Measurements from ENCODE around the gene ODC1.

ODC1 gene

GRCh38 chr2:10397878-10398277, 50.2 kb downstream of the ODC1 start:
- DNase-seq = no peak

GRCh38 chr2:10397297-10397875, 50.7 kb downstream of the ODC1 start:
- no peak for DNase-seq

- DNase-seq = no peak
These were observed 51.7 kb downstream of the ODC1 start for GRCh38 chr2:10396464-10396863.

GRCh38 chr2:10395893-10396292, 52.2 kb downstream of the ODC1 start:
- DNase-seq = no peak

- DNase-seq = no peak
These were observed 54.5 kb downstream of the ODC1 start for GRCh38 chr2:10393640-10393982.

GRCh38 chr2:10392951-10393639, 55.0 kb downstream of the ODC1 start:
- no peak for DNase-seq

- DNase-seq = no peak
These were observed 55.6 kb downstream of the ODC1 start for GRCh38 chr2:10392548-10392947.

GRCh38 chr2:10392100-10392499, 56.0 kb downstream of the ODC1 start:
- DNase-seq = no peak

GRCh38 chr2:10390369-10390801, 57.7 kb downstream of the ODC1 start:
- no peak for DNase-seq
